HS-5 (cell line): ENCODE results near the gene PGAP3.
"Not testable (repeated sequence)": the region's sequence is repeated elsewhere in the genome, so short reads cannot be mapped to it uniquely, and the experiment has no call there.

ENCODE experiments used
- DNase-seq: peaks from one replicate; pipeline ENCODE4 v3.0.0-alpha.2; 2012; ENCODE audit warnings: low read depth

The PGAP3 gene

GRCh38 chr17:39715375-39716072, 27.7 kb upstream of the PGAP3 start:
- DNase-seq, result no peak

DNA sequence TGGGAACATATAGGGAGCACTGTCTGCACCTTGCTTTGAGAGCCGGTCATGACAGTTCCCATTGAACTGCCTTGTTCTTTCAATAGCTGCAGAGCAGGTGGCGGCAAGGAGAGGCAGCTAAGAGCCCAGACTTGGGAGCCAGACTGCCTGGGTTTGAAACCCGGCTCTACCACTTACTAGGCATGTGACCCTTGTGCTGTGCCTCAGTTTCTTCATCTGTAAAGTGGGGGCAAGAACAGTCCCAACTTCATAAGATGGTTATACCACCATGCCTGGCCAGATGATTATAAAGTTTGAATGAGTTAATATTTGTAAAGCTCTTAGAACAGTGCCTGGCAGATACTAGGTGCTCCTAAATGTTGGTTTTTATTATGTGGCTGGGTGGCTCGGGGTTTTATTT, 26.4 kb upstream of the PGAP3 start:
- DNase-seq, result no peak

GRCh38 chr17:39711851-39712250, 24.0 kb upstream of the PGAP3 start:
- DNase-seq, result no peak

DNA sequence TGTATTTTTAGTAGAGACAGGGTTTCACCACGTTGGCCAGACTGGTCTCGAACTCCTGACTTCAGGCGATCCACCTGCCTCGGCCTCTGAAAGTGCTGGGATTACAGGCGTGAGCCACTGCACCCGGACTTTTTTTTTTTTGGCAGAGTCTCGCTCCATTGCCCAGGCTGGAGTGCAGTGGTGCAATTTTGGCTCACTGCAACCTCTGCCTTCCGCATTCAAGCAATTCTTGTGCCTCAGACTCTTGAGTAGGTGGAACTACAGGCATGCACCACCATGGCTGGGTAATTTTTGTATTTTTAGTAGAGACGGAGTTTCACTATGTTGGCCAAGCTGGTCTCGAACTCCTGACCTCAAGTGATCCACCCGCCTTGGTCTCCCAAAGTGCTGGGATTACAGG, 23.2 kb upstream of the PGAP3 start:
- DNase-seq, result not testable (repeated sequence)

GRCh38 chr17:39709998-39710964, 22.4 kb upstream of the PGAP3 start:
- no peak for DNase-seq

- DNase-seq, result no peak
These were observed 21.6 kb upstream of the PGAP3 start for GRCh38 chr17:39709319-39709997.

- DNase-seq, result no peak
These were observed 19.1 kb upstream of the PGAP3 start for GRCh38 chr17:39706921-39707337.

GRCh38 chr17:39706383-39706782, 18.5 kb upstream of the PGAP3 start:
- no peak for DNase-seq

- DNase-seq, result no peak
These were observed 18.0 kb upstream of the PGAP3 start for GRCh38 chr17:39705786-39706348.

DNA sequence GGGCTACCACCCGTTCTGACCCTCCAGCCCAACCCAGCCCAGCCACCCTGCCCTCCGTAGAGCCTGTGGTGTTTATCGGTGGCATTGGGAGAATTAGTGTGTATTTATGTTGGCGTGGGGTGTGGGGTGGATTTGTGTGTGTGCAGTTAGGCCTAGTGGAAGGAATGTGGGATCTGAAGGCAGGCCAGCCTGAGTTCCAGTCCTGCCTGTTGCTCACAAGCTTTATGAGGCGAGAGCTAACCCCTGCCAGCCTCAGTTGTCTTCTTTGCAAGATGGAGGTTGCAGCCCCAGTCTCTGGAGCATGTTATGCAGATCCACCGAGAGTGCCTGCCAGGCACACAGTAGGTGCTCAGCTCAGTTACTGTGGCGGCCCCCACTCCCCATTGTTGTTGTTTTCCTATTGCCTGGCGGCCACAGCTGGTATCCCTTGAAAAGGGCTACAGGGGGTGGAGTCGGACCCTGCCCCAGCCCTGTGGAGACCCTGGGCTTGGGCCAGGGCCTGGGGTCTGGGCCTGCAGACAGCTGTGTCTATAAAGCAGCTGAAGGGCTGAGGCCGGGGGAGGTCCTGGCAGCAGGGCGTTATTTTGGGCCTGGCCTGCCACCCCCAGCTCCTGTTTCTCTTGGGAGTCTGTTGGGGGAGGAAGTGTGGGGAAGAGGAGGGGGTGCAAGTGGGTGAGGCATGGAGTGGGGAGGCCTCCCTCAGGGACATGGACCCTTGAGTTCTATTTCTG, 17.1 kb upstream of the PGAP3 start:
- DNase-seq, result no peak

- no peak for DNase-seq
These were observed 16.1 kb upstream of the PGAP3 start for GRCh38 chr17:39703913-39704312.

DNA sequence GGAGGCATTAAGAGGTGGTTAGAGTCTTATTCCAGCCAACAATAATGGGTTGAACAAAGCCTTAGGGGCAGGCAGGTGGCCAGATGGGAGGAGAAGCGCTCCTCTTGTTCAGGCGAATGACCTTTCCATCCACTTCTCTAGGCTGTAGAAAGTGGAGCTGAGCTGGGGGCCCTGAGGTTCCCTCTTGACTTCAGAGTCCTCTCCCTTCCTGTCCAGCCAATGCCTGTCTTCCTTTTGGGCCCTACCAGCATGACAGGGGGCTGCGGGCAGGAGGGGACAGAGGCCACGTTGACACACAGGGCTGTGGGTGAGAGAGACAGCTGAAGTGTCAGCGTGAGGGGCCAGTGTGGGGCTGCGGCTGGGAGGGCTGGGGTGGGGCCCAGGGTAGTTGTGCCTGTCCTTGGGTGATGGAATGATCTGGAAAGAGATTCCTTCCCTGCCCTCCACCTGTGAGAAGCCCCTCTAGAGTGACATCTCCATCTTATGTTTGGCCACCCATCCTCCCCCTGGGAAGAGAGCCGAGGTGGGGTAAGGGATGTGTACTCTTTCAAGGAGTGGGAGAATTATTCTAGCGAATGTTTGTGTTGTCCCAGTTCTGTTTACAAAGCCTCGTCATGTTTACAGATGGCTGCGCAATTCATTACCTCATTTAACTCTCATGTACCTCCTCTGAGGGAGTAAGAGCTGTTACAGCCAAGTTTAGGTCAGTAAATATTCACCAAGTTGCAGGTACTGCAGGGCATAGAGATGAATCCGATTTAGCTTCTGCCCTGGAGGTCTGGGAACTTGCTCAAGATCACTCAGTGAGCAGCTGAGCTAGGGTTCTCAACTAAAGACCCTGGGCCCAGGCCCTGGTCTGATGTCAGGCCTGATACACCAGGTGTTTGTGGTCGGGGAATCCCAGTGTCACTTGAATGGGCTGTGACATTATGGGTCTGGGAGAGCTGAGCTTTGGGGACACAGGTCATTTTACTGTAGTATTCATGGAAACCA, 15.3 kb upstream of the PGAP3 start:
- DNase-seq, result no peak

DNA sequence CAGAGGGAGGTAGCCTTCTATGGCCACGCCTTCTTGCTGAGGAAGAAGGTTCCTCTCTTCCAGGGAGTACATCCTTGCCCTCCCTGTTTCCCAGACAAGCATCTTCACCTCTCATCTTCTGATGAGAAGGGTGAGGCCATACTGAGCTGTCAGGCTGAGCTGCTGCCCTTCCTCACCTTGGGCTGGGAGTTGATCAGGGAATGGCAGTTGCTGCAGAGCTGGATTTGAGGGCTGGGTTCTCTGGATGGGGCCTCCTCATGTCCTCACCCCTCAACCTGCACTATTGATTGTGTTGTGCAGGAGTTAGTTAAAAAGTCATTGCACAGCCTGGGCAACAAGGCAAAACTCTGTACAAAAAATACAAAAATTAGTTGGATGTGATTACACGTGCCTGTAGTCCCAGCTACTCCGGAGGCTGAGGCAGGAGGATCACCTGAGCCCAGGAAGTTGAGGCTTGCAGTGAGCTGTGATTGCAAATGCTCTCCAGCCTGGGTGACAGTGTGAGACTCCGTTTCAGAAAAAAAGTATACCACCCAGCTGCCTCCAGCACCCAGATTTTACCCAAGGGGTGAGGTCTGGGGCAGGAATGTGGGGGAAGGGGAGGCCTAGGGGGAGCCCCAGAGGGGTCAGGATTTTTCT, 14.0 kb upstream of the PGAP3 start:
- no peak for DNase-seq

DNA sequence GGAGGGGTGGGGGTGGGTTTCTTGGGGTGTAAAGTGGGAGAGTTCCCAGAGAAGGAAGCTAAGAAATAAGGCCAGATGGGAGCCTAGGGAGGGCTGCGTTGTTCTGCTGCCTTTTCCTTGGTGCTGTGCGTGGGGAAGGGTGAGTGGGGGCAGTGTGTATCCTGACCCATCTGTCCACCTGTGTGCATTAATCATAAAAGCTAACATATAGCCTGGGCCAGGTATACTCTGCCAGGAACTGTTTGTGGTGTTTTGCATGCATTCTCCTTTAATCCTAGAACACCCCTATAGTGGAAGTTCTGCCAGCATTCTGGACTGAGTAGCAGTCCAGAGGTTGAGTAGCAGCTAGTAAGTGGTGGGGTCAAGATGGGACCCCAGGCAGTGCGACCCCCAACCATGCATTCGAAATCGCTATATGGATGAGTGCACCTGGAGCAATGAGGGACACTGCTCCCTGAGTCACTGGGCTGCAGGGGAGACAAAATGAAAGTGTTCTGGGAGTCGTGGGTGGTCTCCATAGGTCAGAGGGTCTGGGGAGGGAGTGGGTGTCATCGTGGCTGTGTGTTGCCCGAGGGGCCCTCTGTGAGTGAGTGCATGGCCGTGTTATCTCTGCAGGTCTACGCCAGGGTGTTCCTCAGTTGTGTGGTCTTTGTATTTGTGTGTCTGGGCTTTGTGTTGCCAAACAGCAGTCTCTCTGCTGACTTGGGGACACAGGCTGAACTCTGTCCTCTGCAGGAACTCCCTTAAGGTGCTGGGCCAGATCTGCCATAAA, 13.3 kb upstream of the PGAP3 start:
- DNase-seq, result no peak

DNA sequence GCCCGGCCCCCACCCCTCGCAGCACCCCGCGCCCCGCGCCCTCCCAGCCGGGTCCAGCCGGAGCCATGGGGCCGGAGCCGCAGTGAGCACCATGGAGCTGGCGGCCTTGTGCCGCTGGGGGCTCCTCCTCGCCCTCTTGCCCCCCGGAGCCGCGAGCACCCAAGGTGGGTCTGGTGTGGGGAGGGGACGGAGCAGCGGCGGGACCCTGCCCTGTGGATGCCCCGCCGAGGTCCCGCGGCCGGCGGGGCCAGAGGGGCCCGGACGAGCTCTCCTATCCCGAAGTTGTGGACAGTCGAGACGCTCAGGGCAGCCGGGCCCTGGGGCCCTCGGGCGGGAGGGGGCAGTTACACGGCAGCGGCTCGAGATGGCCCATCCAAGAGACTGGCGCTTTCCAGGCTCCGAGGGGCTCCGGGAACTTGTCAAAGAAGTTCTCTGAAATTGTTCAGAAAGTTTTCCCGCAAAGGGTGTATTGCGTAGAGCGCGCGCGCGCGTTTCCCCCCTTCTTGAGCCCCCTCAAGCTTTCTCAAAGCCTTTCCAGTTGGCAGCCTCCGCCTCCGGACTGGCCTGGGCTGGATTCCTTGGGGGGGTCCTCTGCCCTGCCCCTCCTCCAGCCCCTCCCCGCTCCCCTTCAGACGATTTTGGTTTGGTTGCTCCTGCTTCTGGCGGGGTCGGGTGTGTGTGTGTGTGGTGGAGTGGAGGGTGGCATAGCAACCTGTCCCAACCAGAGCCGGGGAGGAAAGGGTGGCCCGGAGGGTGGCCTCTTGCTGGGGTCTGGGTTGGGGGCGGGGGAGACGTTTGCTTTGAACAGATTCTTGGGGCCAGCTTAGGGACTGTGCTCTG, 12.5 kb upstream of the PGAP3 start:
- DNase-seq, result no peak

- DNase-seq, result peak; percentile 28
These were observed 11.9 kb upstream of the PGAP3 start, which contains the start of gene ERBB2 for GRCh38 chr17:39699818-39700147. ERBB2 (plus strand) TSS chr17:39700064; CDS start chr17:39700239, 175 bp downstream.

DNA sequence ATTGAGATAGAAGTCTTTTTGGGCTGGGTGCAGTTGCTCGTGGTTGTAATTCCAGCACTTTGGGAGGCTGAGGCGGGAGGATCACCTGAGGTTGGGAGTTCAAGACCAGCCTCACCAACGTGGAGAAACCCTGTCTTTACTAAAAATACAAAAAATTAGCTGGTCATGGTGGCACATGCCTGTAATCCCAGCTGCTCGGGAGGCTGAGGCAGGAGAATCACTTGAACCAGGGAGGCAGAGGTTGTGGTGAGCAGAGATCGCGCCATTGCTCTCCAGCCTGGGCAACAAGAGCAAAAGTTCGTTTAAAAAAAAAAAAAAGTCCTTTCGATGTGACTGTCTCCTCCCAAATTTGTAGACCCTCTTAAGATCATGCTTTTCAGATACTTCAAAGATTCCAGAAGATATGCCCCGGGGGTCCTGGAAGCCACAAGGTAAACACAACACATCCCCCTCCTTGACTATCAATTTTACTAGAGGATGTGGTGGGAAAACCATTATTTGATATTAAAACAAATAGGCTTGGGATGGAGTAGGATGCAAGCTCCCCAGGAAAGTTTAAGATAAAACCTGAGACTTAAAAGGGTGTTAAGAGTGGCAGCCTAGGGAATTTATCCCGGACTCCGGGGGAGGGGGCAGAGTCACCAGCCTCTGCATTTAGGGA, 11.4 kb upstream of the PGAP3 start:
- DNase-seq, result not testable (repeated sequence)

- DNase-seq, result no peak
These were observed 10.1 kb upstream of the PGAP3 start for GRCh38 chr17:39697961-39698360.
